Fibroblast of the conjunctiva (primary cell): ENCODE data around the gene TMEM86B.
"Not testable (repeated sequence)": the region's sequence is repeated elsewhere in the genome, so short reads cannot be mapped to it uniquely, and the experiment has no call there.

Experiments used
- DNase-seq: peaks from one replicate; pipeline ENCODE4 v3.0.0-alpha.2; 2010; ENCODE audit warnings: low read depth

Gene TMEM86B

GRCh38 chr19:55241935-55242464 lies 13.4 kb upstream of the TMEM86B start:
- DNase-seq = no peak

- DNase-seq = no peak
Observed at GRCh38 chr19:55241143-55241934, 12.8 kb upstream of the TMEM86B start.

GRCh38 chr19:55240713-55241020 lies 12.1 kb upstream of the TMEM86B start:
- no peak for DNase-seq

DNA sequence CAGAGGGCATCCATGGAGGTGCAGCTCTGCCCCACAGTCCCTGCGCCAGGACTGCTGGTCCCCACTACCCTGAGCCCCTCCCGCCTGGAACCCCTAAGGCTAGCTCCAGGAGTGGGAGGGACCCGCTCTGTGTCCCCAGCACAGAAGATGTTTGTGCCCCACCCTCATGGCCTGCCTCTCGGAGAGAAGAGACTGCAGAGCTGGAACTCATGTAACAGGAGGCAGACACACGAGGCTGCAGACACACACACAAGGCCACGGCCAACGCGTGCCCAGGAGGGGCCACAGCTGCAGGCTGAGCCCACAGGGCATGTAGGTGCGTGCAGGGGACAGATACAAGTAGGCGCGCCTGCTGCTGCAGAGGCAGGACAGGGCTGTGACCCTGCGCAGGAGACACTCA lies 10.4 kb upstream of the TMEM86B start:
- no peak for DNase-seq

- no peak for DNase-seq
Observed at GRCh38 chr19:55238030-55238429, 9.5 kb upstream of the TMEM86B start.

GRCh38 chr19:55232986-55233385 lies 4.4 kb upstream of the TMEM86B start:
- DNase-seq = no peak

DNA sequence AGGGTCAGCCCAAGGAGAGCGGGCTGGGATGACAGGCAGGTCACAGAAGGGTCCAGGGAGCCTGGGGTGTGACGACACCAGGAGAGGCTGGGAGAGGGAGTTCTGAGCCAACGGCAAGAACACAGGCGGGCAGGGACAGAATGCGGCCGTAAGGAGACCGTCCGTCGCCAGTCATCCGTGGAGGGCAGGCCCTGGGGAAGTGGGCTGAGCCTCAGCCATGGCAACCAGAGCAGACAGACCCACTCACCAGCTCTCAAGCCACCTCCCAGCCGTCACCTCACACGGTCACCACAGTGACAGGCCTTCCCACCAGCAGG lies 3.7 kb upstream of the TMEM86B start:
- DNase-seq = no peak

- no peak for DNase-seq
Observed at GRCh38 chr19:55231391-55232285, 3.1 kb upstream of the TMEM86B start.

GRCh38 chr19:55230780-55231179 lies 2.2 kb upstream of the TMEM86B start:
- DNase-seq = no peak

- DNase-seq = no peak
Observed at GRCh38 chr19:55230329-55230728, 1.8 kb upstream of the TMEM86B start.

- DNase-seq = no peak
Observed at GRCh38 chr19:55229789-55230182, 1.2 kb upstream of the TMEM86B start.

DNA sequence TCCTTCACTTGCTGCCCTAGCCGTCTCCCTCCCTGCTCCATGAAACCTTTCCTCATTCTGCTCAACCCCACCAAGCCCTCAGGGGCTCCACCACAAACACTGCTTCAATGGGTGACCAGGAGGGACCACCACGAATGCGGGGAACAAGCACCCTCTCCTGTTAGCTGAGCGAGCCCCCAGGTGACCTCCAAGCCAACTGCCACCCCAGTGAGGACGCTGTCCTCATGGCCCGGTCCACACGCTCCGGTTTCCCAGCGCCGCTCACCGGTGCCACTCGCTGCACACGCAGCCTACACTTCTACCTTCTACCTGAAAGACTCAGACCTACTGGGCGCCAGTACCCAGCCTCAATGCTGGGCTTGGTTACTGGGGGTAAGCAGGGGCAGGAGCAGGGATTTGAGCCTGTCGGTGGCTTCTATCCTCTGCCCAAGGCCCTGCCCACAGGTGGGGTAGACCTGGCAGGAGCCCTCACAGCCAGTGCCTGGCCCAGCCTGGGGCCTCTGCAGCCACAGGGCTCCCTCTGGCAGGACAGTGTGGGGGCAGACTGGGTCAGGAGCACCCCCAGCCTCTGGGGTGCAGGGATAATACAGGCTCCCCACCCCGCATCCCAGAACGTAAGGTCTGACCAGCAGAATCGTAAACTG lies 704 bp upstream of the TMEM86B start:
- no peak for DNase-seq

DNA sequence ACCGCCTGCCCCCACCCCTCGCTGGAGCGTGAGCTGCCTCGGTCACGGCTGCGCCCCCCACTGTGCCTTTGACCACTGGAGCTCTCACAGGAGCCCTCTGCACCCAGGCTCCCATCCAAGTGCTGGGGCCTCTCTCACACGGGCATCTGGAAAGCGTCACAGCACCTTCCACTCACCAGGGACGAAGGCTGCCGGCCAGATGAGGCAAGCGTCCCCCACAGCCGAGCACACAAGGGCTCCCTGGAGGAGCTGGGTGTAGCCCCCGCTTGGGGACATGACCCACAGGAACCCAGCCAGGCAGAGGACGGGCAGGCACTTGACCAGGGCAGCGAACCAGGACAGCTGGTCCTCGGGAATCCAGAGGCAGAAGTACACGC lies 560 bp downstream of the TMEM86B start:
- DNase-seq = no peak

DNA sequence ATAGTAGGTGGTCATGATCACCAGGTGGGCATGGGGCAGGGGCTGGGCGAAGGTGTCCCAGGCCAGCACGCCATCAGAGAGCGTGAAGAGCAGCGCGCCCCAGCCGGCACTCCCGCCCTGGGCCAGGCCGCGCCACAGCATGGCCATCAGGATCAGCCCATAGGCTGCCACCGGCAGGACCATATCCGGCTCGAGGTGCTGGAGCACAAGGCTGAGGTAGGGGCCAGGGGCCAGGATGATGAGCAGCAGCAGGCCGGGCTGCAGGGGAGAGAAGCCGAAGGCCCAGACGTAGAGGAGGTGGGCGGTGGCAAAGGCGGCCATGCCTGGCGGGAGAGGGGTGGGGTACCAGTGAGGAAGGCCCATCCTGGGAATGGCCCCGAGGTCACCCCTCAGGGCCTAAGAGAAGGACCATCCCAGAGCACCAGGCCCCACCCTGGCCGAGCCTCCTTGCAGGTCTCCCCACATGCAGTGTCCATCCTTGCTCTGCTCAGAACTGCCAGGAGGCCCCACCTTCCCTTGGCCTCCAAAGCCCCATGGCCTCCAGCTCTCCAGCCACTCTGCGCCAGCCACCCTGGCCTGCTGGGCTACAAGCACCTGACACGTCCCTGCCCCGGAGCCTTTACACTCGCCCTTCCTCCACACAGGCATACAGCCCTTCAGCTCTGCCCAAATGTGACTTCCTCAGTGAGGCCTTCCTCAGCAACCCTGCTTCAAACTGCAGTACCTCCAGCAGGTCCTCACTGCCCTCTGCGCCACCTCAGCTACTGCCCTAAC lies 1.1 kb downstream of the TMEM86B start:
- no peak for DNase-seq

- no peak for DNase-seq
Observed at GRCh38 chr19:55226788-55227187, 1.8 kb downstream of the TMEM86B start.

DNA sequence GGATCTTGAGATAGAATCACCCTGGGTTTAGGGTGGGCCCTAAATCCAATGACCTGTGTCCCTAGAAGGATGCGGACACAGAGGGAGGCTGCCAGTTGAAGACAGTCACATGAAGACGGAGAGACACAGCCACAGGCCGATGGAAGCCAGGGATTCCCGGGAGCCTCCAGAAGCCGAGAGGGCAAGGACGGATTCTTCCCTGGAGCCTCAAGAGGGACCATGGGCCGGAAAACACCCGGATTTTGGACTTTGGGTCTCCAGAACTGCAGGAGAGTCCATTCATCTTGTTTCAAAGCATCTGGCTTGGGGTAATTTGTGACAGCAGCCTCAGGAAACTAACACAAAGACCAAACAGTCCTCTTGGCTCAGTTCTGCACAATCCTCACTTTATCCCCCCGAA lies 2.3 kb downstream of the TMEM86B start:
- no peak for DNase-seq

DNA sequence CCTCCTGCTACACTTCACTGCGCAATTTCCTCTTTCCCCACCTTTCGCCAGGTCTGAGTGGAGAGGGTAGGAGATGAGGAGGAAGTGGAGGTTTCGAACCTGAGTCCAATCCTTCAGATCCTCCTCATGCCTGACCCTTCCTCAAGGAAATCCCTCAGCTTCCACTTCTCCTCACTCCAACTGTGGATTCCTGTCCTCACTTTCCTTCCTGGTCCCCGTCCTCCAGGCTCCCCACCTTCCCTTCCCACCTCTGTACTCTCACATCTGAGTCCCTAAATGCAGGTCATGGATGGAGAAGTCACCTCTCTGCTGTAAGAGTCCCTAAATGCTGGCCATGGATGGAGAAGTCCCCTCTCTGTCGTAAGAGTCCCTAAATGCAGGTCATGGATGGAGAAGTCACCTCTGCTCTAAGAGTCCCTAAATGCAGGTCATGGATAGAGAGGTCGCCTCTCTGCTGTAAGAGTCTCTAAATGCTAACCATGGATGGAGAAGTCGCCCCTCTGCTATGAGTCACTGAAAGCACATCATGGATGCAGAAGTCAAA lies 3.1 kb downstream of the TMEM86B start:
- DNase-seq = no peak

DNA sequence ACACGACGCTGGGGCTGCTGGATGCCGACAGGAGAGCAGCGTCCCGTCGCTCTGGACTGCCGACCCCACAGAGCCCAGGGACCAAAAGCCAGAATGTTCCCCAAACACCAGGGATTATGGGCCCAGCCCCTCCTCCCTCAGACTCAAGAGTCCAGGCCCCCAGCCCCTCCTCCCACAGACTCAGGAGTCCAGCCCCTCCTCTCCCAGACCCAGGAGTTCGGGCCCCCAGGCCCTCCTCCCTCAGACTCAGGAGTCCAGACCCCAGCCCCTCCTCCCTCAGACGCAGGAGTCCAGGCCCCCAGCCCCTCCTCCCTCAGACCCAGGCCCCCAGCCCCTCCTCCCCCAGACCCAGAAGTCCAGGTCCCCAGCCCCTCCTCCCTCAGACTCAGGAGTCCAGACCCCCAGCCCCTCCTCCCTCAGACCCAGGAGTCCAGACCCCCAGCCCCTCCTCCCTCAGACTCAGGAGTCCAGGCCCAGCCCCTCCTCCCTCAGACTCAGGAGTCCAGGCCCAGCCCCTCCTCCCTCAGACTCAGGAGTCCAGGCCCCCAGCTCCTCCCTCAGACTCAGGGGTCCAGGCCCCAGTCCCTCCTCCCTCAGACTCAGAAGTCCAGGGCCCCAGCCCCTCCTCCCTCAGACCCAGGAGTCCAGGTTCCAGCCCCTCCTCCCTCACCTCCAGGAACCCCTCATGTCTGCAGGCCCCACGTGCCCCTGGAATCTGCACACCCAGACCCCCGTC lies 3.7 kb downstream of the TMEM86B start:
- DNase-seq = not testable (repeated sequence)

DNA sequence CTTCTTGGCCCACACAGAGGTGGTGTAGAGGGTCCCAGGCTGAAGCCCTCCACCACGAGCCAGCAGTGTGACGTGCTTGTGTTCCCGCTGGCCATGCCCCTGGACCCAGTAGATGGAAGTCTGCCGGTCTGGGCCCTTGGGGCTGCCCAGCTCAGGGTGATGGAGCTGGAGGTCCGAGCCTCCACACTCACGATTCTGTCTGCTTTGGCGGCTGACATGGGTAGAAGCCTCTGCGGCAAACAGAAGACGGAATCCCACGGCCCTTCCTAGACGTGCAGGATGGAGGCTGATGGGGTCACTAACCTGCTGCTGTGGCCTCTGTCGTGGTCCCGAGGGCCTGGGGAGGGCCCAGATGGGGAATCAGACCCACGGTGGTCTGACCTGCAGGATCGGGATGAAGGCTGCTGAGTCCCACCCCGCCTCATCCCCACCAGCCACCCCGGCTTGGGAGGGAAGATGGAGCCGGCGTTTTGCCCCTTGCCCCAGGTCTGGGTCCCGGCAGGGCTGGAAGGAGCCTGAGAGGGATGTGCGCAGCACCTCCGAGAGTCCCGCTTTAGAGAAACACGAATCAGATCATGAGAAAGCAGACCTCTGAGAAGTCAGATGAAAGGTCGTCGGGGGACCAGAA lies 4.4 kb downstream of the TMEM86B start:
- DNase-seq = no peak

- no peak for DNase-seq
Observed at GRCh38 chr19:55223291-55224037, 5.1 kb downstream of the TMEM86B start.
